ENCODE data around the gene DDX39B. TPM values are rescaled to one million over a fixed set of nuclear protein-coding genes. Genes with fewer than 3 reads are reported as not detected.
"Not testable (repeated sequence)": the region's sequence is repeated elsewhere in the genome, so short reads cannot be mapped to it uniquely, and the experiment has no call there.

Gene DDX39B
- total RNA-seq, 2 donors from 2014 or later: 198 to 217 TPM

- H3K27ac ChIP-seq: no peak overlapping the region
- no peak for DNase-seq (ENCODE audit: low spot score)
- peaks cover 6 to 24% of the 10 kb centered on the region in 2 donors for H3K4me1 ChIP-seq (ENCODE audit: control insufficient read depth in 1 of 2, low read depth in 2 of 2)
- no peak for ATAC-seq (ENCODE audit: insufficient number of reproducible peaks, low FRiP score, low read depth)
- no peaks in the 10 kb centered on the region for H3K36me3 ChIP-seq
- H3K4me3 ChIP-seq: peak overlapping the region; percentile 81
- no peaks in the 10 kb centered on the region for H3K27me3 ChIP-seq (replicated peaks; ENCODE audit: insufficient read depth)
- no peaks in the 10 kb centered on the region for H3K9me3 ChIP-seq
- TF ChIP-seq CTCF (IDR thresholded peaks at IDR 0.05): no peak
Measured at GRCh38 chr6:31498748-31499147, 43.1 kb downstream of the DDX39B start.

- DNase-seq (ENCODE audit: low spot score) (peak; percentile 56), ATAC-seq (ENCODE audit: insufficient number of reproducible peaks, low FRiP score, low read depth) (peak; percentile 25)
- peaks cover 6 to 24% of the 10 kb centered on the region in 2 donors for H3K4me1 ChIP-seq (ENCODE audit: control insufficient read depth in 1 of 2, low read depth in 2 of 2)
- no peaks in the 10 kb centered on the region for H3K27me3 ChIP-seq (replicated peaks; ENCODE audit: insufficient read depth)
- H3K36me3 ChIP-seq: no peaks in the 10 kb centered on the region
- H3K27ac ChIP-seq: peak within 1 kb of the TSS; percentile 16 to 51
- peak within 1 kb of the TSS; percentile 81 for H3K4me3 ChIP-seq
- TF ChIP-seq CTCF (IDR thresholded peaks at IDR 0.05): no peak
- H3K9me3 ChIP-seq: no peaks in the 10 kb centered on the region
Measured at GRCh38 chr6:31497531-31498476, 44.0 kb downstream of the DDX39B start, which contains the start of gene MICB. Gene MICB (plus strand): TSS chr6:31498145. CDS start chr6:31498194, 49 bp downstream.

- not testable (repeated sequence) for DNase-seq (ENCODE audit: low spot score); H3K36me3 ChIP-seq; ATAC-seq (ENCODE audit: insufficient number of reproducible peaks, low FRiP score, low read depth); H3K9me3 ChIP-seq; H3K27me3 ChIP-seq (replicated peaks; ENCODE audit: insufficient read depth)
- peaks cover 6 to 24% of the 10 kb centered on the region in 2 donors for H3K4me1 ChIP-seq (ENCODE audit: control insufficient read depth in 1 of 2, low read depth in 2 of 2)
- peak overlapping the region; percentile 16 to 51 for H3K27ac ChIP-seq
- H3K4me3 ChIP-seq: peak overlapping the region; percentile 81
Measured at GRCh38 chr6:31496826-31497225, 45.0 kb downstream of the DDX39B start.

- H3K36me3 ChIP-seq: no peaks in the 10 kb centered on the region
- H3K4me1 ChIP-seq (ENCODE audit: control insufficient read depth in 1 of 2, low read depth in 2 of 2): peaks cover 6 to 24% of the 10 kb centered on the region in 2 donors
- TF ChIP-seq CTCF (IDR thresholded peaks at IDR 0.05): no peak
- no peak for DNase-seq (ENCODE audit: low spot score)
- H3K9me3 ChIP-seq: no peaks in the 10 kb centered on the region
- ATAC-seq (ENCODE audit: insufficient number of reproducible peaks, low FRiP score, low read depth): no peak
- peak overlapping the region; percentile 50 to 74 for H3K27ac ChIP-seq
- H3K27me3 ChIP-seq (replicated peaks; ENCODE audit: insufficient read depth): no peaks in the 10 kb centered on the region
- peak overlapping the region; percentile 79 for H3K4me3 ChIP-seq
Measured at GRCh38 chr6:31495580-31495979, 46.2 kb downstream of the DDX39B start.

GRCh38 chr6:31493875-31494694 is 47.7 kb downstream of the DDX39B start:
- Histone ChIP-seq H3K9me3 (no peaks in the 10 kb centered on the region), H3K27me3 (replicated peaks; ENCODE audit: insufficient read depth) (no peaks in the 10 kb centered on the region), H3K27ac (peak overlapping the region; percentile 50 to 74), H3K4me1 (ENCODE audit: control insufficient read depth in 1 of 2, low read depth in 2 of 2) (peaks cover 6 to 24% of the 10 kb centered on the region in 2 donors), H3K4me3 (peak overlapping the region; percentile 79), H3K36me3 (no peaks in the 10 kb centered on the region)
- peak; percentile 45 for DNase-seq (ENCODE audit: low spot score)
- peak; percentile 72 for TF ChIP-seq CTCF (IDR thresholded peaks at IDR 0.05)
- ATAC-seq (ENCODE audit: insufficient number of reproducible peaks, low FRiP score, low read depth): no peak

- Histone ChIP-seq H3K4me1 (ENCODE audit: control insufficient read depth in 1 of 2, low read depth in 2 of 2) (peaks cover 2 to 18% of the 10 kb centered on the region in 2 donors), H3K4me3 (peak overlapping the region; percentile 79)
- not testable (repeated sequence) for H3K36me3 ChIP-seq; DNase-seq (ENCODE audit: low spot score); ATAC-seq (ENCODE audit: insufficient number of reproducible peaks, low FRiP score, low read depth); H3K9me3 ChIP-seq; H3K27ac ChIP-seq; H3K27me3 ChIP-seq (replicated peaks; ENCODE audit: insufficient read depth)
Measured at GRCh38 chr6:31493550-31493874, 48.3 kb downstream of the DDX39B start.
